ENCODE results near the gene ACSBG1.

ACSBG1 gene

DNA sequence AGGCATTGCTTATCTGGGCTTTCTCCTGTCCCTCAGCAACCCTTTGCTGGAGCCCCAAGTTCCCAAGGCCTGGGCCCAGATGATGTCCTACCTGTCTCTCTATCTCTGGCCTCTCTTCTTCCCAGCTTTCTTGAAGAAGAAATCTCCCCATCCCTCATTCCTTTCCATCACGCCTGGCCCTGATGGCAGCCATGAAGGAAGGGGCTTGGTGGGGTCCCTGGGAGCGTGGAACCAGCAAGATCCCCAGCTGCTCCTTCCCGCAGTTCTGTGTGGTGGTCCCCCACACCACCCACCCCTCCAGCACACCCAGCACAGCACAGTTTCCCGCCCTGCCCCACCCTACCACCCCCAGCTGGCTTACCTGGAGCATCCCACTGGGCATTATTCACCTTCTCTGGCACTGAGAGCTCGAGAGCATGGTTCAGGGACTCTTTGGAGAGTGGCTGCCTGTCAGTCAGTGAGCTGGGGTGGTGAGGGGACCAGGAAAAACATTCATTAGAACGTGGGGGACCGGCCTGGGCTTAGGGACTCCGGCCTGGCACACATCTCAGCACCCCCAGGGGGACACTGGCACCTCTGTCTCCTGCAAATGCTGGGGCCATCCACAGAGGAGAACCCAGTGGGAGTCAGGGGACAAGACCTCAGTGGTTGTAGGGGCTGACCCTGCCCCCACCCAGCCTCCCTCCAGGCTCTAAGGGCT, 26.6 kb downstream of the ACSBG1 start:
- Histone ChIP-seq H2AFZ (ENCODE audit: low read length) (no peak overlapping the region), H3K4me2 (ENCODE audit: insufficient read depth, low read length, poor library complexity, severe bottlenecking) (no peak overlapping the region), H3K27me3 (ENCODE audit: control insufficient read depth in 3 of 3, insufficient read depth in 3 of 3, low read depth in 1 of 3, low read length in 3 of 3) (peaks cover 0 to 8% (median 0%) of the 10 kb centered on the region in 3 experiments), H2BK15ac (ENCODE audit: low read length) (no peak overlapping the region), H2BK12ac (ENCODE audit: low read length) (no peak overlapping the region), H3K4ac (ENCODE audit: low read length) (no peak overlapping the region), H3K9ac (ENCODE audit: low read depth, low read length, poor library complexity) (no peak overlapping the region), H3K23ac (ENCODE audit: low read depth, low read length, poor library complexity) (no peak overlapping the region), H2BK120ac (ENCODE audit: low read depth, low read length) (no peak overlapping the region), H2BK5ac (ENCODE audit: low read length) (no peak overlapping the region), H3K79me1 (ENCODE audit: low read depth, low read length) (no peaks in the 10 kb centered on the region), H4K8ac (ENCODE audit: low read depth, low read length) (no peak overlapping the region), H3K14ac (ENCODE audit: low read length) (no peak overlapping the region), H3K4me1 (ENCODE audit: control insufficient read depth in 2 of 2, insufficient read depth in 1 of 2, low read depth in 1 of 2, low read length in 2 of 2) (peaks cover 5 to 12% of the 10 kb centered on the region in 2 donors), H3K18ac (ENCODE audit: low read length) (peak overlapping the region; percentile 2), H3K9me3 (replicated peaks in 1 of 2; ENCODE audit: control insufficient read depth in 2 of 2, insufficient read depth in 1 of 2, low read depth in 1 of 2, low read length in 2 of 2) (no peaks in the 10 kb centered on the region), H2AK5ac (ENCODE audit: low read depth, low read length) (peak overlapping the region; percentile 31), H3K36me3 (replicated peaks in 1 of 2; ENCODE audit: control insufficient read depth in 2 of 2, insufficient read depth in 2 of 2, low read length in 2 of 2) (no peaks in the 10 kb centered on the region), H4K91ac (ENCODE audit: low read depth, low read length, poor library complexity) (no peak overlapping the region), H3K27ac (replicated peaks; ENCODE audit: low read length) (no peak overlapping the region), H3K4me3 (ENCODE audit: low read length in 2 of 2) (no peak overlapping the region)
- DNase-seq (ENCODE audit: low spot score), result no peak
- no CpG with 5 or more reads among the region's 8 CpGs for WGBS, 2 donors (ENCODE audit: extremely low coverage in 2 of 2, insufficient read length in 2 of 2, insufficient replicate concordance in 1 of 2)

- H3K14ac ChIP-seq (ENCODE audit: low read length), result no peak overlapping the region
- H3K18ac ChIP-seq (ENCODE audit: low read length), result no peak overlapping the region
- H4K8ac ChIP-seq (ENCODE audit: low read depth, low read length), result no peak overlapping the region
- no peak overlapping the region for H3K4ac ChIP-seq (ENCODE audit: low read length)
- H2BK120ac ChIP-seq (ENCODE audit: low read depth, low read length), result no peak overlapping the region
- H2AK5ac ChIP-seq (ENCODE audit: low read depth, low read length), result no peak overlapping the region
- DNase-seq (ENCODE audit: low spot score), result no peak
- H3K9me3 ChIP-seq (replicated peaks in 1 of 2; ENCODE audit: control insufficient read depth in 2 of 2, insufficient read depth in 1 of 2, low read depth in 1 of 2, low read length in 2 of 2), result no peaks in the 10 kb centered on the region
- no peak overlapping the region for H2BK12ac ChIP-seq (ENCODE audit: low read length)
- peaks cover 5 to 12% of the 10 kb centered on the region in 2 donors for H3K4me1 ChIP-seq (ENCODE audit: control insufficient read depth in 2 of 2, insufficient read depth in 1 of 2, low read depth in 1 of 2, low read length in 2 of 2)
- no peak overlapping the region for H2BK5ac ChIP-seq (ENCODE audit: low read length)
- H3K4me2 ChIP-seq (ENCODE audit: insufficient read depth, low read length, poor library complexity, severe bottlenecking), result no peak overlapping the region
- no peak overlapping the region for H3K9ac ChIP-seq (ENCODE audit: low read depth, low read length, poor library complexity)
- no peak overlapping the region for H3K23ac ChIP-seq (ENCODE audit: low read depth, low read length, poor library complexity)
- no peak overlapping the region for H3K27ac ChIP-seq (replicated peaks; ENCODE audit: low read length)
- no peak overlapping the region for H2BK15ac ChIP-seq (ENCODE audit: low read length)
- WGBS, 2 donors (ENCODE audit: extremely low coverage in 2 of 2, insufficient read length in 2 of 2, insufficient replicate concordance in 1 of 2), result no CpG with 5 or more reads among the region's 5 CpGs
- H4K91ac ChIP-seq (ENCODE audit: low read depth, low read length, poor library complexity), result no peak overlapping the region
- no peak overlapping the region for H2AFZ ChIP-seq (ENCODE audit: low read length)
- H3K36me3 ChIP-seq (replicated peaks in 1 of 2; ENCODE audit: control insufficient read depth in 2 of 2, insufficient read depth in 2 of 2, low read length in 2 of 2), result no peaks in the 10 kb centered on the region
- H3K4me3 ChIP-seq (ENCODE audit: low read length in 2 of 2), result no peak overlapping the region
- no peaks in the 10 kb centered on the region for H3K79me1 ChIP-seq (ENCODE audit: low read depth, low read length)
- H3K27me3 ChIP-seq (ENCODE audit: control insufficient read depth in 3 of 3, insufficient read depth in 3 of 3, low read depth in 1 of 3, low read length in 3 of 3), result peaks cover 0 to 6% (median 0%) of the 10 kb centered on the region in 3 experiments
Observed at GRCh38 chr15:78207110-78207458, 27.3 kb downstream of the ACSBG1 start.

GRCh38 chr15:78206326-78207109, 27.8 kb downstream of the ACSBG1 start:
- Histone ChIP-seq H2BK15ac (ENCODE audit: low read length) (peak overlapping the region; percentile 71), H3K4me3 (ENCODE audit: low read length in 2 of 2) (no peak overlapping the region), H3K4ac (ENCODE audit: low read length) (no peak overlapping the region), H3K9ac (ENCODE audit: low read depth, low read length, poor library complexity) (no peak overlapping the region), H2BK120ac (ENCODE audit: low read depth, low read length) (no peak overlapping the region), H2BK5ac (ENCODE audit: low read length) (peak overlapping the region; percentile 54), H2AFZ (ENCODE audit: low read length) (no peak overlapping the region), H3K18ac (ENCODE audit: low read length) (peak overlapping the region; percentile 82), H3K4me1 (ENCODE audit: control insufficient read depth in 2 of 2, insufficient read depth in 1 of 2, low read depth in 1 of 2, low read length in 2 of 2) (peaks cover 5 to 10% of the 10 kb centered on the region in 2 donors), H4K91ac (ENCODE audit: low read depth, low read length, poor library complexity) (no peak overlapping the region), H3K9me3 (replicated peaks in 1 of 2; ENCODE audit: control insufficient read depth in 2 of 2, insufficient read depth in 1 of 2, low read depth in 1 of 2, low read length in 2 of 2) (no peaks in the 10 kb centered on the region), H2BK12ac (ENCODE audit: low read length) (no peak overlapping the region), H3K27ac (replicated peaks; ENCODE audit: low read length) (no peak overlapping the region), H3K4me2 (ENCODE audit: insufficient read depth, low read length, poor library complexity, severe bottlenecking) (no peak overlapping the region), H3K79me1 (ENCODE audit: low read depth, low read length) (no peaks in the 10 kb centered on the region), H3K14ac (ENCODE audit: low read length) (no peak overlapping the region), H4K8ac (ENCODE audit: low read depth, low read length) (no peak overlapping the region), H3K27me3 (ENCODE audit: control insufficient read depth in 3 of 3, insufficient read depth in 3 of 3, low read depth in 1 of 3, low read length in 3 of 3) (peaks cover 0 to 10% (median 0%) of the 10 kb centered on the region in 3 experiments), H2AK5ac (ENCODE audit: low read depth, low read length) (peak overlapping the region; percentile 88), H3K23ac (ENCODE audit: low read depth, low read length, poor library complexity) (no peak overlapping the region), H3K36me3 (replicated peaks in 1 of 2; ENCODE audit: control insufficient read depth in 2 of 2, insufficient read depth in 2 of 2, low read length in 2 of 2) (no peaks in the 10 kb centered on the region)
- no peak for DNase-seq (ENCODE audit: low spot score)
- WGBS, 2 donors (ENCODE audit: extremely low coverage in 2 of 2, insufficient read length in 2 of 2, insufficient replicate concordance in 1 of 2), result no CpG with 5 or more reads among the region's 12 CpGs

- Histone ChIP-seq H2AFZ (ENCODE audit: low read length) (no peak overlapping the region), H2AK5ac (ENCODE audit: low read depth, low read length) (peak overlapping the region; percentile 88), H3K18ac (ENCODE audit: low read length) (peak overlapping the region; percentile 82), H3K4ac (ENCODE audit: low read length) (no peak overlapping the region), H3K4me3 (ENCODE audit: low read length in 2 of 2) (no peak overlapping the region), H3K14ac (ENCODE audit: low read length) (no peak overlapping the region), H2BK12ac (ENCODE audit: low read length) (no peak overlapping the region), H3K27ac (replicated peaks; ENCODE audit: low read length) (no peak overlapping the region), H2BK5ac (ENCODE audit: low read length) (peak overlapping the region; percentile 54), H3K9me3 (replicated peaks in 1 of 2; ENCODE audit: control insufficient read depth in 2 of 2, insufficient read depth in 1 of 2, low read depth in 1 of 2, low read length in 2 of 2) (no peaks in the 10 kb centered on the region), H3K79me1 (ENCODE audit: low read depth, low read length) (no peaks in the 10 kb centered on the region), H4K91ac (ENCODE audit: low read depth, low read length, poor library complexity) (no peak overlapping the region), H3K4me1 (ENCODE audit: control insufficient read depth in 2 of 2, insufficient read depth in 1 of 2, low read depth in 1 of 2, low read length in 2 of 2) (peaks cover 5 to 6% of the 10 kb centered on the region in 2 donors), H3K36me3 (replicated peaks in 1 of 2; ENCODE audit: control insufficient read depth in 2 of 2, insufficient read depth in 2 of 2, low read length in 2 of 2) (no peaks in the 10 kb centered on the region), H4K8ac (ENCODE audit: low read depth, low read length) (no peak overlapping the region), H2BK120ac (ENCODE audit: low read depth, low read length) (no peak overlapping the region), H3K9ac (ENCODE audit: low read depth, low read length, poor library complexity) (no peak overlapping the region), H2BK15ac (ENCODE audit: low read length) (peak overlapping the region; percentile 71), H3K23ac (ENCODE audit: low read depth, low read length, poor library complexity) (peak overlapping the region; percentile 61), H3K4me2 (ENCODE audit: insufficient read depth, low read length, poor library complexity, severe bottlenecking) (no peak overlapping the region), H3K27me3 (ENCODE audit: control insufficient read depth in 3 of 3, insufficient read depth in 3 of 3, low read depth in 1 of 3, low read length in 3 of 3) (peaks cover 0 to 15% (median 0%) of the 10 kb centered on the region in 3 experiments)
- no peak for DNase-seq (ENCODE audit: low spot score)
- WGBS, 2 donors (ENCODE audit: extremely low coverage in 2 of 2, insufficient read length in 2 of 2, insufficient replicate concordance in 1 of 2), result no CpG with 5 or more reads among the region's 10 CpGs
Observed at GRCh38 chr15:78205856-78206255, 28.5 kb downstream of the ACSBG1 start.

Data from neuronal stem cell (in vitro differentiated cells).